Measurements from ENCODE around the gene MFSD6L.

DNA sequence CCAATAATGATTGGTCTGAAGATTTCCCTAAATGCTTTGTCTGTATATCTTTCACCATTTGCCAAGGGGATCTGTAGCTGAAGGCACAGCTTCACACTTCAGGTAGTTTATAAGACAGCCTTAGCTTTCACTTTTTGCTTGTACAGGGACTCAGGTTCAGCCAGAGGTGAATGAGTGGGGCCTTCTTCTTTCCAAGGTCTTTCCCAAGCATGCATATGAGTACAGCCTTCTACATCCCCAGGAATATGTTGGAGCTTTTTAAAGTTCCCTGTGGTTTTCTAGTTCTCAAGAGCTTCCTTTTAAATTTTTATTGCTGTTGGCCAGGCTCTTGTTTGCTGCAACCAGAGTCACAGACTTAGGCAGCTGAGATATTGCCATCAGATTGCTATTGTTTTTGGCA, 22.9 kb downstream of the MFSD6L start:
- TF ChIP-seq GATA2 (IDR thresholded peaks at IDR 0.05; ENCODE audit: low read depth, low read length) (no peak), GATA3 (IDR thresholded peaks at IDR 0.05; ENCODE audit: low read depth, low read length) (no peak)

All from SH-SY5Y (cell line).